Colon (tissue), 2 donors: ENCODE data around the gene TPP2.

Experiments used
- FAIRE-seq: peaks from 2 replicates; lab custom pipeline; 2012; peaks lifted over from hg19 to GRCh38; lab: Jason Lieb, UNC
- donor health status: control.
- donor health status: control.

Gene TPP2

DNA sequence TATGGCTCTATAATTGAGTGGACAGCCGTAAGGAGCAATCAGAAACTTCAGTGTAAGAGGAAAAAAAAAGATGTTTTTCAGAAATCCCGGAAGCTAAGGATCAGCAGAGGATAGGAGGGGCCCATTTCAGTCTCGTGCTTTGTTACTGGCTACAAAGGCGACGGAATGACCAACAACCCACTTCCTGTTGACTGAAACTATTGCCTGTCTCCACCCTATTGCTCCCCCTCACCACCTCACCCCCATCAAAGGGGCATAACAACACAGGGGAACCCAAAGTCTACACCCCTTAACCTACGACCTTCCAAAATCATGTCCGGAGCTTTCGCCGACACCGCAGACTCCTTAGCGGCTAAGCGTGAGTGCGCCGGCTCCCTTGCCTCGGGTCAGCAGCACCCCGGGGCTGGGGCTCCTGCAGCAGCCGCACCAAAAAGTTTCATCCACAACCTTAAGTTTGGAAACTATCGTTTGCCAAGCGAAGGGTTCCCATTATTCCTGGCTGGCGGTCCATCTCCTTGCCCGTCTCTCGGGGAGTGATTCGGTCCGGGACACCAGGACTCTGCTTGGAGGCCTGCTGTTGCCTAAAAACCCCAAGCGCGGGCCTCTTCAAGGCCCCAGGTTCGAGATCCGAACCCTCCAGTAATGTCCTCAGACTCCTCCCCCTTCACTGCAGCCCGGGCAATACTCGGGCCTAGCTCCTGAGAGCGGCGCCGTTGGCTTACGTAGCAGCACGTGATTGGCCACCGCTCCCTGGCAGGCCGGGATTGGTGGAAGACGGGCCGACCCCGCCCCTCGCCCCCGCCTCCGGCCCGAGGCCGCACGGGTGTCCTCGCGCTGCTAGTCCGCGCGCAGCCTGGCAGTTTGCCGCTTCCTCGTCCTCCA is at the start of gene TPP2:
TPP2 (plus strand) TSS at position 840 of the 882 bp plus-strand sequence. CDS start 53 bp downstream, outside the sequence.
- no peak for FAIRE-seq

DNA sequence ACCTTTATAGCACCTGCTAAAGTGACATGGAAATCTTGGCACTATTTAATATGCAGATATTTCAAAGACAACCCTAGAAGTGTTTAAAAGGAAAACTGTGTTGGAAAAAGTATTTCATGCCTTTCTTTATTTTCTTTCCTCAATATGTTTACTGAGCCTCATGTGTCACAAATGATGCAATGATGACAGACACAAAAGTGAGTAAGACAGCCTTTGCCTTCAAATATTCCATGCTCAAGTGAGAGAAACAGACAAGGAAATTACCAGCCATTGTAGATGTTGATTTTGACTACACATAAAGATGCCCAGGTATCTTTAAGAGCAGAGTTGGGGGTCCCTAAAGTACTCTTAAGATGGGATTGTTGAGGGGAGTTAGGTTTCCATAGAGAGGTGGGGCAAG is 48.0 kb upstream of the TPP2 start:
- FAIRE-seq = no peak

GRCh38 chr13:102550507-102550906 is 46.3 kb upstream of the TPP2 start:
- FAIRE-seq = no peak

GRCh38 chr13:102555914-102556553 is 40.8 kb upstream of the TPP2 start:
- FAIRE-seq = no peak

DNA sequence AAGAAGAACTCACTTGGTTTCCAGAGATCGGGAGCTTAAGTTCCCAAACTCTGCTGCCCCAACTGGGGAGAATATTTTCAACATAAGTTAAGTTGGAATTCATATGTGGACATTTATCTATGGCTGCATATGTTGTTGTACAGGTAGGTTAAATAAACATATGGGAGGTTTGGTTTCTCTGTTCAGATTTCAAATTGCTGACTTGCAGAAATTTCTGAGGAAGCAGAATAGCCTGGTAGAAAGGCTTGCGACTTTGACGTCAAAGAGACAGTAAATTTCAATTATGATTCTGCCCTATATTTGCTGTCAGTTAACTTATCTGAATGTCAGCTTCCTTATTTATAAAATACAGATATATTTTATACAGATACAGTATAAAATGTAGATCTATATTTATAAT is 40.0 kb upstream of the TPP2 start:
- FAIRE-seq = no peak

DNA sequence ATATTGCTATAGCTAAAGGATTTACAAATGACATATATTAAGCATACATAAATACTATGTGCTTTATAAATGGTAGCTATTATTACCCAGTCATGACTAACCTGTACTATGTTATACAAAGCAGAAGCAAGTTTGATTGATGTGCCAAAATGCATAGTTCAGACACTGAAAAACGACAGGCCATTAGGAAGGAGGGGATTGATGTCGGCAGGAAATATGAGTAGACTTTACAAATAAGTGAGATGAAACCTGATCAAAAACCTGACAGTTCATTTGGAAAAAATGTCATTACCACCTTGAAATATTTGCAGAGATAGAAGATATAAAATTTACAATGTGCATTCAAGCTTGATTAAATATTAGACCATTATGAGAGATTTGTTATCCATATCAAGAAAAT is 38.8 kb upstream of the TPP2 start:
- FAIRE-seq = no peak

- FAIRE-seq = no peak
These were observed 34.9 kb upstream of the TPP2 start for GRCh38 chr13:102561933-102562332.

DNA sequence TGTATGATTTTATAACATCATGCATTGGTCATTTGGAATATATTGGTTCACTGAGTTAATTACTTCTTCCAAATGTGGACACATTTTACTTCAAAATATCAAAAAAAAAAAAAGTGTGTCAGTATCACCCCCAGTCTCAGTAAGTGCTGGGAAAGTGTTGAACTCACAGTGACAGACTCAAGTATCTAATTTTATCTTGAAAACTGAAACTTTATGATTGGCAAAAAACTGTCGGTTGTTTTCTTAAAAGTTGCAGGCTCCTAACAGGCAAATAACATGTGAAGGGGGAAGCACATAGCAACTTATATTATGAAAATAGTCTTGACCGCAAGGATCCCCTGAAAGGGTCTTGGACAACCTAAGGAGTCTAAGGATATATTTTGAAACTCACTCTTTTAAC is 33.5 kb upstream of the TPP2 start:
- no peak for FAIRE-seq

DNA sequence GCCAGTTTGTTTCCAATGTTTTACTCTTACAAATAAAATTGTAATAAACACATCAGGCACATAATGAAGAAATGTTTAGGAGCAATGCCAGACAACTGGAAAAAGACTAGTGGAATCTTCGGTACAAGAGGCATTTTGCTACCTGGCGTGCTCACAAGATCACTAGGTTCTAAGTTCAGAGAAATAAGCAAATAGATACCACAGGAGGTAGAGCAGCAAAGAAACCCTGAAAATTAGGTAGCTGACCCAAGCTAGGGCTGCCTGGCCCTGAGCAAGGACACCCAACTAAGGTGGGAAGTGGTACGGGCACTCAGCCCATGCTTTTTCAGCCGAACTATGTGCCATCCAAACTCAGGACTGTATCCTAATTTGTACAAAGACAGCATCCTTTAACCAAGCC is 32.2 kb upstream of the TPP2 start:
- FAIRE-seq = no peak

DNA sequence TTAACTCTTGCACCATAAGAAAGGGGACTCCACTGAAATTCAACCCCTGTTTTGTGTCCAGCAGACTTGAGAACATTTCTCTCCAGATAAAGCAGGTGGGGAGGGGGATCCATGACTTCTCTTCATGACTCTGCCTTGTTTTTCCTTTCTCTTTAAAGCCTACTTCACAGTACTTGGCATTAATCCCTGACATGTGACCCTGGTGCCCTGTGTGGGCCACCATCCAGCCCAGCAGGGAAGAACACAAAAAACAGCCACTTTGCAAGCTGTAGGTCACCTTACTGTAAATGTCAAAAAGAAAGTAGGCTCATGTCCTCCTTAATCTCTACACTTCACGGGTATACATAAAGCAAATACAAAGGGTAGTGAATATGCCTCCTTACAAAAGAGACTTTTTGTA is 30.3 kb upstream of the TPP2 start:
- no peak for FAIRE-seq

- FAIRE-seq = no peak
These were observed 28.9 kb upstream of the TPP2 start for GRCh38 chr13:102567857-102568256.

DNA sequence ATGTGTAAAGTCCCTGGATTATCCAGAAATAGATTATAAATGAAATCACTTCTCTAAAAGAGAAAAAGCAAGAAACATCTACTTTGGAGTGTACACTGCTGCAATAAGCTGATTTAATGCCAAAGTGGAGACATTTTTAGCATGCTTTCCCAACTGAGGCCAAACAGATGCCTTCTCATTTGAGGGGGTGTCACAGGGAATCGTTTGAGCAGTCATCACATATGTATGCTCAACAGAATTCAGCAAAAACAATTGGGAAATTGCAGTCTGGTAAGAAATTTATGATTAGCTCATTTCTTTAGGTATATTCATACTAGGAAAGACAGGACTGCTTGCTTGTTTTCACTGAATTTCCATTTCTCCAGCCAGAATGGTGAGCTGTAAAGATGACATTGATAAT is 27.3 kb upstream of the TPP2 start:
- FAIRE-seq = no peak

GRCh38 chr13:102571075-102571474 is 25.7 kb upstream of the TPP2 start:
- no peak for FAIRE-seq

DNA sequence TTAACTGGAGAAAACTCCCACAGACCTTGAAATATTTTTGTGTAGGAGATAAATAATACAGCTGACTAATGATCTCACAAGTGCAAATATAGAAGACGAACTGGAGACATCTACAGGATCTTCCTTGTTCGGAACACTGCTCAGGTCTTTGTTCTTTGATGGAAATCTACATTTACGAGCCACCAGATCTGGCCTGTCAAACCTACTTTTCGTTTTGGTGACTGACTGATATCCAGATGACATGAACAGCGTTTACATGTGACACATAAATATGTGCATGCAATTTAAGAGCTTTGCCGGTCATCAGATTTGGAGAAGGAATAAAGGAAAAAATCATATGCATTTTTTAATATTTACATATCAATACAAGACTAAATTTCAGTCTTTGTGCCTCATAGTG is 24.5 kb upstream of the TPP2 start:
- FAIRE-seq = no peak

DNA sequence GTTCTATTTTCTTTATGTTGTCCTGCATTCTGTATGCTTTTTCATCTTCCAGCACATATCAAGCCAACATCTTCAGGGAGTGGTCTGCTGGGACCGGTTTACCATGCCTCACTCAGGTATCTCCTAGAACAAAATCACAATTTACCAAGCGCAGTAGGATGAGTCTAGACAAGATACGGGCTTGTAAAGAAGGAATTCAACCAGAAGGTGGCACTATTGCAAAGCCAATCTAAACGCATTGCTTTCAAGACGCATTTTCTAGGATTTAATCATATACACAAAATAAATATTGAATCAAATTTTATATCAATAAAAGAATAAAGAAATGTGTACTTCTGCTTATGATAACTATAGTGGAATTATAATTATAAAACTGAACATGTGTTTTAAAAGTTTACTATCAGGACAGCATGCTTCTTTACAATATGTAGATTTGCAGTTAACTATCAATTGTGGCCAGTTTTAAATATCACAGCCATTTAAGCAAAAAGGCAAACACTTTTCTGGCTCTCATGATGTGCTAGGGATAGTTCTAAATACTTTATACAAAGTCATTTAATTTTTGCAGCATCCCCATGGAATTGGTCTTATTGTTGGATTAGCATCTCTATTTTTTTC is 16.1 kb upstream of the TPP2 start:
- FAIRE-seq = peak; percentile 58

DNA sequence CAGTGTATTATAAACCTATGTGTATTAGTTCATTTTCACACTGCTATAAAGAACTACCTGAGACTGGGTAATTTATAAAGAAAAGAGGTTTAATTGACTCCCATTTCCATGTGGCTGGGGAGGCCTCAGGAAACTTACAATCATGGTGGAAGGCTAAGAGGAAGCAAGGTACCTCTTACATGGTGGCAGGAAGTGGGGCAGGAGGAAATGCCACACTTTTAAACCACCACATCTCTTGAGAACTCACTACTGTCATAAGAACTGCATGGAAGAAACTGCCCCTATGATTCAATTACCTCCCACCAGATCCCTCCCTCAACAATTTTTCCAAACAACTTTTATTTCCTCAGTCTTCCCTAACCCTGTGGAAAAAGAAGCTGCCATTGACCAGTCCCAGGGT is 14.5 kb upstream of the TPP2 start:
- no peak for FAIRE-seq

- no peak for FAIRE-seq
These were observed 12.4 kb upstream of the TPP2 start for GRCh38 chr13:102584434-102584833.

DNA sequence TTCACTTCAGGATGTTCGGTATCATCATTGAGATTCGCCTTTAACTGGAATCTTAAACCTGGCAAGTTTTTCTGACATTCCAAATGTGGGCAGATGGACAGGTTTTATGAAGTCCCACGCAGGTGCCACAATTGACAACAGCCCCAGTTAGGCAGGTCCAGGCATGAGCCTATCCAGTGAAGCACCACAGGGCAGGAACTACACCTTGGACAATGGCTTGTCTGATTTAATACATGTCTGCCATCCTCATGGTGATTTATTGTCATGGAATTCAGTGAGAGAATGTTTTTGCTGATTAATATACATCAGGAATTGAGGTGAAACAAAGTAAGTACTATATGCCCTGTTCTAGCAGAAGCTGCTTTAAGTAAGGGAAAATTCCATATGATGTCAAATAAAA is 10.2 kb upstream of the TPP2 start:
- no peak for FAIRE-seq

DNA sequence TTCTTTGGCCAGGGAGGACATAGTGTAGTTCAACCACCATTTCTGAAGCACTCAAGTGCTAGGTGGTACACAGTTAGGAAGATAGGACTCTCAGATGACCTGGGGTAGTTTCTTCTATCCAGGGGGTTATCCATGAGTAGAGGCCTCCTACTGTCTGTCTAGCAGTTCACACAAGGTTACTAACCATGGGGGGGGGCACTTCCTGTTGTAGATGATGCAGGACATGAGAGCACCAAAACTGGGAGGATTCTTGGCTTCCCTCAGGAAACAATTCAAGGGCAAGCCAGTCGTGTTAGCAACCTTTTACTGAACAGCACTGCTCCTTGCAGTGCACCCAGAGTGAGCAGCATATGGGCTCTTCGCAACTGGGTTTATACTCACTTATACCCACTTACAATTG is 8.9 kb upstream of the TPP2 start:
- no peak for FAIRE-seq

- FAIRE-seq = no peak
These were observed 7.4 kb upstream of the TPP2 start for GRCh38 chr13:102589301-102589822.

DNA sequence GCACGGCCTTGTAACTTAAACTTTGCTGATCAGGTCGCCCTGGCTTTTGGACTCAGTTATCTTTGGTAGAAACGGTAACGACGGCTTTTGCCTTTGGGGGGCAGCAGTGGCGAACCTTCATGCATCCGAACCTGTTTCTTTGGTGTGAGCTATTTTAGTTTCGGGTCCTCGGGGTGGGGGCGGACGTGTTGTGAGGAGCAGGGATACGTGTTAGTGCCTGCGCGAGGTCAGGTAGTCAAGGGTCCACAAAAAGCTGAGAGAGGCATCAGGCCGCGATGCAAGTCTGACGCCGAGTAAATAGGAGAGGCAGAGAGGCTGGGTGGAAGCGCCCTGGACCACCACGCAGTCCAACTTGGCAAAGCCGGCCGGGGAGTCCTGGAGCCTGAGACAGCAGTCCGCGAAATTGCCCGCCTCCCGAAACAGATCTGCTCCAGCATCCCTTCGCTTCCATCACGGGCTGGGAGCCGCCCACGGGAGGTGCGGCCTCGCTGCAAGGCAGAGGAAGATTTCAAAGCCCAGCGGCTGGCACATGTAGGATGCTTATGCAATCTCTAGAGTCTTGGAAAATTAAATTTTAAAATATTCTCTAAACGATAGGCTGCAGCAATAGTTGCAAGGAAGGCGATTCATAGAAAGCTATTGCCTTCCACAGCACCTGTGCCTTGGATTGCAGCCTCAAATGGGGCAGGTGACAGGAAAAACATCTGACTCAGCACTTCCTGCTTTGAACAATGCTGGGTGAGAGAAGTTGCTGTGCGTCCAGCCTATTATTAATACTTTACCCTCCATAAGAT is 4.6 kb upstream of the TPP2 start:
- no peak for FAIRE-seq

DNA sequence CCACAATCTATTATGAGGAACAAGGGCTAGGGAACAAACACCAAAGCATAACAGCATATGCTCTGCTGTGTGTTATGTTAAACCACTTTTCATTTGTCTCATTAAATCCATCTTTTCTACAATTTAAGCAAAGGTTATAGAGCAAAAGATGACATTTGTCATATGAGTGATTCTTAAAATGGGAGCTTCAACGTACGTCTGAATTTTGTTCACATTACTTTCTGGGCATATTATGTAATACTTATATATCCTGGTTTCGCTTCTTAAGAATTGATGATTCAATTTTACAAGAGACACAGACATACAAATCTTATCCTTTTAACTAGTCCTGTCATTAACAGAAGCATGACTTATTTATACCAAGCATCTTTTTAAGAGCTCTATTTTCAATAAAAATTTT is 3.3 kb upstream of the TPP2 start:
- no peak for FAIRE-seq
